Stimulated activated CD4-positive, alpha-beta T cell treated with anti-CD3 and anti-CD28 coated beads, Interleukin-4, amount 100 ng/mL, for 4 hours (primary cell): ENCODE measurements around the gene SP3.
A peak's percentile ranks its signal among the peaks of the same experiment; 100 is the strongest.

Experiments
- DNase-seq, 2 experiments: peaks; one replicate each; pipeline ENCODE4 v3.0.0-alpha.2; 2020

Gene SP3

DNA sequence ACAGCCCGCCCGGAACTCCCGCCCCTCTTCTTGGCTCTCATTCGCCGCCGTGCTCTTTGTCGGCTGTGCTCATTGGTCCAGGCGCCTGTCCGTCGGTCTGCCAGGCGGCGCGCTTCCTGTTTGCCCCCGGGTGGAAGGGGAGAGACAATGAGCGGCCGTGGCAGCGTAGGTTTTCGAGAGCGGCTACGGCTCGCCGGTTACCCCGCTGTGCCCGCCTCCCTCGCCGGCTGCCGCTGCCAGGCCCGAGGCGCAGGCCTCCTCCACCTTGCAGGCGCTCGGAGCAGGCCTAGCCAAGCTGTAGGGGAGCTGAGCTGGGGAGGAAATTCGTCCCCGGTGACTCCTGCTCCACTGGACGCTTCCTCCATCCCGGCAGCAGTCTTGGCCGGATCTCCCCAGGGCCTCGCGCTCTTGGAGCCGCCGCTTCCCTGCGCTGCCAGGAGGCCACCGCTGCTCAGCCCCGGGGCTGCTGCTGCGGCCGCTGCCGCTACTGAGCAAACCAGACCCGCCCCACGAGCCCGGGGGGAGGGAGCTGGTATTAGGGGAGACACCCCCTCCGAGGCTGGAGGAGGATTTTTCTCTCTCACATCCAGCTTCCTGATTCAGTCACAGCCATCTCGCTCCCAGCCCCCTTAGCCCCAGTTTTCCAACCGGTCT, at the start of gene SP3:
Gene SP3 (minus strand): TSS at position 2 of the 654 bp plus-strand sequence. CDS start 202 bp downstream, outside the sequence.
- peak; percentile 94 for DNase-seq

DNA sequence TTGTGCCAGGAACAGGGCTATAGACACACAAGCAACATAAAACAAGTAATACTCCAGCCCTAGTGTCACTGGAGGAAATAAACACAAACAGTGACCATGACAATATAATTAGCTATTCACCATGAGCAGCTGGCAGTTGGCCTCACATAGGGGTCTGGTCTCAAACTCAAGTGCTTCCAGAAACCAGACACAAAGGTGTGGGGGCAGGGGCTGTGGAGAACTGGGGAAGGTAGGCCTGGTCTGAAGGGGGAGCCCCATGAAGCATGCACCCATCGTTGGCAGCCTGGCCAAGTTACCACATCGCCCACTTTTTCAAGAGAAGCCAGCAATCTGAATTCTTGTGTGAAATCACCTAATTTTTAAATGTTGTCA, 49.5 kb upstream of the SP3 start:
- DNase-seq = no peak

DNA sequence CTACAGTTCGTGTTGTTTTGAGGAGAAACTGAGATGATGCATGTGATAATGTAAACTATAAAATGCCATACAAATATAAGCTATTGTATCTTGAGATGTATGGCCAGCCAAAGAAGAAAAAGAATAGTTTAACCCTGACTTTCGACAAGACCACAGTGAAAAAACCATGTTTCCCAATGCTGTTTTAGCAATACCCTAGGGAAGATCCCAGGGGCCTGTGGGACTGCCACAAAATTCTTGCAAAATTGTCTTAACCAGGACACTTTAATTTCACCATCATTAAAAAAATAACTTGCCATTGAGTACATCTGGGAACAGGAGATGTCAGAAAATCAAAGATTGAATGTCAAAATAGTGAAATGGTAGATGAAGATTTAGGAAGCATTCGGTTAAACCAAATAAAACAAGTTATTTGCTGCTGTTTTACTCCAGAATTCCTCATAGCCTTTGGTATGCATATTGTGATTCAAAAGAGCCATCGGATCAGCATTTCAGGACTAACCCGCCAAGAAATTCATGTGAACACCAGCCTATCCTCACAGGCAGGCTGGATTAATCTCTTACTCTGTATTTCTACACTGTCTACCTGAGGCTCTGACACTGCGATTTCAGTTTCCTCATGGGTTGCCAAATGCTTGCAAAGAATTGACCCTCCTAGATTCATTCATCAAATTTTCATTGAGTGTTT, 49.0 kb upstream of the SP3 start:
- DNase-seq = no peak

DNA sequence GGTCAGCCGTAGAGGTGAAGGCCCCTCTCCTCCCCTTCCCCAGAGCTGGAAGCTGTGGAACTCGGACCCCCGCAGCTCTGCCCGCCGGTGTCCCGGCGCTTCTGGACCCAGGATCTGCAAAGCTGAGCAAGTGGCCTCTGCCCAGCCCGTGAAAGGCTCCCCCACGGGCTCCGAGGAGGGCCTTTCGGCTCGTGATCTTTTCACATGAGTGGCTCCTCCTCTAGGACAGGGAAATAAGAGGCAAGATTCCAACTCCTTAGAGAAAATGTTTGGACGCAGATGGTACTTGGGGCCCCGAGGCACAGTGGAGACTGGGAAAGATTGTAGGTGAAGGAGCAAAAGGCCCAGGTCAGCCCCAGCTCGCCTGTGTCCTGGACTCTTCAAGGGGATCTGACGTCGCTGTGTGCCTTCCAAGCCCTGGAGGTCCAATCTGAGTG, 48.2 kb upstream of the SP3 start:
- DNase-seq = no peak

DNA sequence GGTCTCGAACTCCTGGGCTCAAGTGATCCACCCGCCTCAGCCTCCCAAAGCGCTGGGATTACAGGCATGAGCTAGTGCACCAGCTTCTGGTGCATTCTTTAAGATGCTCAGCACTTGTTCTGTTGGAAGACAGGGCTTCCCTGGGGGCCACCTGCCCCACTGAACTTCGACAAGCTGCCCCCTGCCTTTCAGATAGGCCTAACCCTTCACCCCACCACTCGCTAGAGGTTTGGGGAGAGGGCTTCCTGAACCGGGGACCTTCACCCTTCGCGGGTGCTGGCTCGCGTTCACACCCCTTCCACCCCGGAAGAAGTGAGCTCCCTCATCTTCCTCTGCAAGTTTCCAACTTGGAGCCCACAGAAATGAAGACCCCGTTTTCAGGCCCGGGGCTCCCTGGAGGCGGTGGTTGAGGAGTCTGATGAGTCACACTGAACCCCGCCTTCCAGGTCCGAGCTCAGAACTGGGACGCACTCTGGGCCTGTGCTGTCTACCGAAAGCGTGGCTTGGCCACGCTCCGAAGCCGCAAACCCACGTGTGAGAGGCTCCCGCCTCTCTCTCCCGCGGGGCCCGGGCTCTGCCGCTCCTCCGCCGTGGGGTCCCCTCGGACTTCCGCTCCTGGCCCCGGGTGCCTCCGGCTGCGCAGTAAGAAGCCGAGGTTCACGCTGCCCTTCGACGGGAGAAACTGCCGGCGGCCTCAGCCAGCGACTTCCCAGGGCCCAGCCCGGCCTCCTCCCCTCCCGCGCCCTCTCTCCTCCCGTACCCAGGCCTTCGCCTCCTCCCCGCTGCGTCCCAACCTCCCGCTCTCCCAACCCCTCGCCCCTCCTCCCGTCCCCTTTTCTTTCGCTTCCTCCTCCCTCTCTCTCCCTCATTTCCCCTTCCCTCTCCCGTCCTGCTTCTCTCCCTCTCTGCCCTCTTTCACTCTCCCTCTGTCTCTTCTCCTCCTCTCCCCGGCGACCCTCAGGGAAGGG, 47.5 kb upstream of the SP3 start:
- peak; percentile 16 to 40 for DNase-seq

DNA sequence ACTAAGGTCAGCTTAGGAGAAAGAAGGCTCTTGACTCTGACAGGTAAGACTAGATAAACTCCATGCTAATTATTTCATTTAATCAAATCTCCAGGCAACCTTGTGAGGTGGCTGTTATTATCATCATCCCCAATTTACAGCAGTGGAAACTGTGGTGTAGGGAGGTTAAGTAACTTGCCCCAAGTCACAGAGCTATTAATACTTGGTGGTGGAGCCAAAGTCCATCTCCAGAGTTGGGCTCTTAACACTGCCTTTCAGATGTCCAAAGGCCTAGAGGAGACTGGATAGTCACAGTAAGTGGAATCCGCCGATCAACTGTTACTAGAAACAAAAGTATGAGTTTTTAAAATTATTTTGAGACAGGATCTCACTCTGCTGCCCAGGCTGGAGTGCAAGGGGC, 46.6 kb upstream of the SP3 start:
- no peak for DNase-seq

DNA sequence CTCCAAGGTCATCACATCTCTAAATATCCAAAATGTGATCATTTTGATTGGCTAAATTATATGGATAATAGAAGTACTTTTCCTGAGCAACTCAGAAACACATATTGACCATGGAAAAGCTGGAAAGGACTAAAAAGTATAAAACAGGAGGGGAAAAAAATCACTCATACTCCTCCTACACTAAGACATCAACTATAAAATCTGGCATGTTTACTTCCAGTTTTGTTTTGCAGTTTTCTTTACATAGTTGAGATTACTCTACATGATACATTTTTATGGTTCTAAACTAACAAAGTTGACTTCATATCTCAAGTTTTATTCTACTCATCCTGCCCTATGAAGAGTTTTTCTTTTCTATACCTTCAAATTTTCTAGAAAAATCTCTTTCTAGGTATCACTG, 46.0 kb upstream of the SP3 start:
- DNase-seq = no peak

DNA sequence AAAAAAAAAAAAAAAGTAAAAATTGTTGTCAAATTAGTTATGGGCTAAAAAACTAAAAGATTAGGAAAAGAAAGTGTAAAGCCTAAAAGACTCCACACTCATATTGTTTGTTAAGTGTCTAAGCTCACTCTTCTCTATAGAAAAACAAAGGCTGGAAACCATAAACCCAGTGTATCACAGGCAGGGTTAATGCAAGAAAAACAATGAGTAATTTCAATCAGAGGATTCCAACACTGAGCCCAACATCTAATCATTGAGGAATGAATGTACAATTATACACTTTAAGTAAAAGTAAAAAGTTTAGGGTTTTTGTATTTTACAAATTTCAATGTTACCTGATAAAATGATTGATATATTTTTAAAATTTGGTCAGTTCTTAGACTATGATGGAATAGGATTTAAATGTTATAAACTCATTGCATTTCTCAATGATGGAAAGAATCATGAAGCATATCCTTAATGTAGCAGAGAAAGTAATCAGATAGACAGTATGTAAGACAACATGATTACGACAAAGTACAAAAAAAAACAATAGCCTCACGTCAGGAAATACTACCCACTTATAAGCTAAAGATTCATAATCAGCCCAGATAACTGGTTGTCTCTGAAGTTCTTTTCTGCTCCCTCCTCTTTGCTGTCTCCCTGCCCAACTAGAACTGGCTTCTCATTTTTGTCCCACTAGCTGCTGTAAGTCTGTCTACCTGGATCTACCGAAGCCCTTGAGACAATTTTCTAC, 44.5 kb upstream of the SP3 start:
- no peak for DNase-seq

DNA sequence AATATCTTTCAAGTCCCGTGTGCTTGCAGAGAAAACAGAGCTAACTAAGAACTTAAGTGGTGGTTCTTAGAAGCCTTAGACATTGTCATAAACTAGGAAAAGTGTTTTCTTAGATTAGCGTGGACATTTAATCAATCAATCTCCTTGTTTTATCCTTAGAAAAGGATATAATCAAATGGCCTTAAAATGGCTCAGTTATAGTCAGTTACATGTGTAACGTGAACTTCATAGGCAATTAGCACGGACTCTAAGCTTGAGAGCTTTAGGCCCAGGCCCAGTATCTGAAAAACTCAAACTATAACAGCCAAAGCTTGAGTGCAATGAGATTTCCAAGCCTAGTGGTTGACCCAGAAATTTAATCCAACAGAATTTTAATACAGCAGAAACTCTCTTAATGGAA, 43.5 kb upstream of the SP3 start:
- no peak for DNase-seq

DNA sequence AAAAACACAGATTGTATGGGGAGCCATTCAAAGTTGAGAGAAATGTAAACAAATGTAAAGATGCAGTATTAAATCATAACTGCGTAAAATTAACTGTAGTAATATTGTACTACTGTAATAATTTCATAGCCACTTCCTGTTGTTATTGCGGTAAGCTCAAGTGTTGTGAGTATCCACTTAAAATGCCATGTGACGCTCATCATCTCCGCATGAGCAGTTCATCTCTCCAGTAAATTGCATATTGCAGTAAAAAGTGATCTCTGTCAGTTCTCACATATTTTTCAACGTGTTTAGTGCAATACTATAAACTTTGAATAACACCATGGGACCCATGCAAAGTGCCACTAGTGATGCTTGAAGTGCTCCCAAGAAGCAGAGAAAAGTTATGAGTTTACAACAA, 41.8 kb upstream of the SP3 start:
- DNase-seq = no peak

DNA sequence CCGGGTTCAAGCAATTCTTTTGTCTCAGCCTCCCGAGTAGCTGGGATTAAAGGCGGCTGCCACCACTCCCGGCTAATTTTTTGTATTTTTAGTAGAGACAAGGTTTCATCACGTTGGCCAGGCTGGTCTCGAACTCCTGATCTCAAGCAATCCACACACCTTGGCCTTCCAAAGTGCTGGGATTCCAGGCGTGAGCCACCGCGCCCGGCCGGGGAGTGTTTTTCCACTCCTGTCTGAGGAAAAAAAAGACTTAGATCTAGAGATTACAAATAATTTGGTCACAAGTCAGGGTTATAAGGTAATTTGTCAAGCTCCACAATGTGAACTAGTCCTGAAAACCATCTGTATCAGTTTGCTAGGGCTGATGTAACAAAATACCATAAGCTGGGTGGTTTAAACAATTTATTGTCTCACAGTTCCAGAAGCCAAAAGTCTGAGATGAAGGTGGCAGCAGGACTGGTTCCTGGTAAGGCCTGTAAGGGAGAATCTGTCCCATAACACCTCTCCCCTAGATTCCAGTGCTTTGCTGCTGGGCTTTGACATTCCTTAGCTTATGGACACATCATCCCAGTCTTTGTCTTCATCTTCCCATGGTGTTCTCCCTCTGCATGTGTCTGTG, 40.7 kb upstream of the SP3 start:
- DNase-seq = no peak

DNA sequence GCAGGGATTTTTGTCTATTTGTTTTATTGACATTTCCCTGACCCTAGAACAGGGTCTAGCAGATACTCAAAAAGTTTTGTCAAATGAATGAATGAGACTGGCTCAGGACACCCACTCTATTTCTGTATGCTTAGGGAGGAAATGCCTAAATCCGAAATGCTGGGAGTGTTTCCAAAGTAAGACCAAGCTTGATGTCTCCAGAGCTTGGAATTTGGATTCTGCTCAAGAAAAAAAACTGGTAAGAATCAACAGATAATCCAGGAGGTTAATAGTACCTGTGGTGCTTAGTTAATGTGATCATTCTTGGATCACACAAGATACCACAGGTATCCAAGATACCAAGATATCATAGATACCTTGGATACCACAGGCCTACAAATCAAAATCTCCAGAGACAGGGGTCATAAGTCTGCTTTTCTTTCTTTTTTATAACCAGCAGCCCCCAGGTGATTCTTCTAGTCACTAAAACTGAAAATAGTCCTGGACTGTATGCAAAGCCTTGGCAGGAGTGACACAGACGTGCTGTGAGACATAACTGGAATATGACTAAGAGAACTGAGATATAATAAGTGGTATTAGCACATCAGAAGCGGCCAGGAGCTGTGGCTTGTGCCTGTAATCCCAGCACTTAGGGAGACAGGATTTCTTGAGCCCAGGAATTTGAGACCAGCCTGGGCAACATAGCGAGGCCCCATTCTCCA, 39.9 kb upstream of the SP3 start:
- no peak for DNase-seq

DNA sequence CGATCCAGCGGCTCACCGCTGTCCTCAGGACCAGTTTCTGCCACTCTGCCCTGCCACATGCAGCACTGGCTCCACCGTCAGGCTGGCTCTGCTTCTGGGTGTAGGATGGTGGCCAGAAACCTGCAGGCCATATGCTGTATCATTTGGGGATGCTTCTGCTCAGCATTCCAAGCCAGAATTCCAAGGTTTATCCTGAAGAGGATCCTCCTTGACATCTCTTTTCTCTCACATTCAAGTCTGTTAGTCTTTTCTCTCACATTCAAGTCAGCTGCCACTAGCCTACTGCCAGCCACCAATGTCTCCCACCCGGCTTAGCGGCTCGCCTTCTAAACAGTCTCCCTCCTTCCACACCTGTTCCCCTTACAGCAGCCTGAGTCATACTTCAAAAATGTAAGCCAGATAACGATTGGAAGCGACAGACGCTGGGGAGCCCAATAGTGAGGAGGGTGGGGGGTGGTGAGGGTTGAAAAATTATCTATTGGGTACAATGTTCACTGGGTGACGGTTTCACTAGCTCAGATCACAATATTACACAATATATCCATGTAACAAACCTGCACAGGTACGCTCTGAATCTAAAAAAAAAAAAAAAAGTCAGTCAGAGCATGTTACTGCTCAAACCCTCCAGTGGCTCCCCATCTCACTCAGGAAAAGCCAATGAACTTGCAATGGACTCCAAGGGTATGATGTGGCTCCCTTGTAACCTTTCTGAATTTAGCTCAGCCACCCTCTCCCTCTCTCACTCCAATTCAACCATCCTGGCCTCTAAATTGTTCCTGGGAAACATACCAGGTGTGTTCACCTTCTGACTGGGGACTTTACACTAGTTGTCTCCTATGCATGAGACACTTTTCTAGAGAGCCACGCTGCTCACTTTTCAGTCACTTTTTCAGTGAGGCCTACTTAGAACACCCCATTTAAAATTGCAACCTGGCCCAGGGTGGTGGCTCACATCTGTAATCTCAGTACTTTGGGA, 38.8 kb upstream of the SP3 start:
- no peak for DNase-seq

DNA sequence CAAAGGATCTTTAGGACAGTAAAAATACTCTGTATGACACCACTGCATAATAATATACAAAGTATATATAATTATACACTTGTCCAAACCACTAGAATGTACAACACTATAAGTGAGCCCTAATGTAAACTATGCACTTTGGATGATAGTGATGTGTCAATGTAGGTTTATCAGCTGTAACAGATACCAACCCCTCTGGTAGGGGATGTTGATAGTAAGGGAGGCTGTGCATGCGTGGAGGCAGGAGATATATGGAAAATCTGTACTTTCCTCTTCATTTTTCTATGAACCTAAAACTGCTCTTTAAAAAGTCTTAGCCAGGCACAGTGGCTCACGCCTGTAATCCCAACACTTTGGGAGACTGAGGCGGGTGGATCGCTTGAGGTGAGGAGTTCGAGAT, 37.5 kb upstream of the SP3 start:
- DNase-seq = no peak

DNA sequence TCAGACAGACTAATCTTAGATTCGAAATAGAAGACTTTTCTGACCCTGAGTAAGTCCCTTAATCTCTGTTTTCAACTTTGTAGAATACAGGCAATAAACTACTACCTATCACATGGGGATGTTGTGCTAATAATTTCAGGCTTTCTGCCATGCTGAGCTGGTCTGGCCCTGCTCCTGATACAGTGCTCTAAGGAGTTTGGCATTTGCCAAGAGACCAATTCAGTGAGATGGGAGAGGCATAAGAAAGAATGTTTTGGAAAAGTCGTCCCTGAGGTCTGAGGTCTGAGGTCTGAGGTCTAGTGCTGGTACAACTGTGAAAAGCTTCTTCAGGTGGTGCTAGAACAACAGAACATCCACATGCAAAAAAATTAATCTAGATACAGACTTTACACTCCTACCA, 35.9 kb upstream of the SP3 start:
- DNase-seq = no peak

DNA sequence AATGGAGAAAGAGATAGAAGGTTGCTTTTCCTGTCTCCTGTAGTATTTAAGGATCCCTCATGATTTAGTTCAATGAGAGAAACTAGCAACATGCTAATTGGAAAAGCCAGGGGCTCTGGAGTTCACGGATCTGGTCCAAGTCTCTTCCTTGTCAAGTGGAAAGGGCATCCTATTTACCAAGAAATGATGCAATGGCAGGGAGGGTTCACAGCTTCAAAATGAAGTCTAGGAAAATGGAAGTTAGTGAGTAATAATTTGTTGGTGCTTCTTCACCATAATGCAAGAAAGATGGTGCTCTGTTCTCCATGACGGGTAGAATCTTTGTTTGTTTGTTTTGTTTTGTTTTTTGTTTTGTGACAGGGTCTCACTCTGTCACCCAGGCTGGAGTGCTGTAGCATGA, 34.6 kb upstream of the SP3 start:
- DNase-seq = no peak

DNA sequence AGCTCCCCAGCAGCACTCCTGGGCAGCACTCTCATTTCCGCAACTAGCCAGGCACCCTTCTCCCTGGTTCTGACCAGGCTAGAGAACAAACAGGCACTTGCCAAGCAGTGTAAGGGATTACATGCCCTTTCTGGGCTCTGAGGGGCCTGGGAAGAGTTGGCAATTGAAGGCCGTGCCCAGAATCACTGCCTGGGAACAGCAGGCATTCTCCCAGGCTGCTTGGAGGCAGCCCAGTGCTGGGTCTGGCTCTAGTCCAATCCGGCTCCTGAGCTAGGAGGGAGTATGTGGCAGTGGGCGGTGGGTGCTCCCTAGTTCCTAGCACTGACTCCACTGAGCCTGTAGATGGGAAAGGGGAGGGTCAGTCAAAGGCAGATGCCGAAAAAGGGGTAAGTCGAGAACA, 34.1 kb upstream of the SP3 start:
- no peak for DNase-seq

DNA sequence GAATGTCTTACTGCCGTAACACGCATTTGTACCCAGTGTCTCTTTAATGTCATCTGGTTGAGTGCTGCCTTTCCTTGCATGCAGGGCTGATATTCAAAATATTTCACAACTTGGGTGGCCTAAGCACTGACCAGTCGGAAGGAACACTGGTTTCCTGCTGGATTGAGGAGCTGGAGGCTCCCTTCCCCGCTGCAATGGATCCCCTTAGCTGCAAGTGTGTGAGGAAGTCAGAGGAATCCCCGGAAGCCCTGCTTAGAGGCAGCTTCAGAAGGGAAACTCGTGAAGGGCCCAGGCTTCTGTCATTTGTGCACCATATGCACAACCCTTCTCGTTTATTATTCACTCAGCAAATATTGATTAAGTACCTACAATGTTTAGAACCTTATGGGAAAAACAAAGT, 33.2 kb upstream of the SP3 start:
- DNase-seq = no peak

DNA sequence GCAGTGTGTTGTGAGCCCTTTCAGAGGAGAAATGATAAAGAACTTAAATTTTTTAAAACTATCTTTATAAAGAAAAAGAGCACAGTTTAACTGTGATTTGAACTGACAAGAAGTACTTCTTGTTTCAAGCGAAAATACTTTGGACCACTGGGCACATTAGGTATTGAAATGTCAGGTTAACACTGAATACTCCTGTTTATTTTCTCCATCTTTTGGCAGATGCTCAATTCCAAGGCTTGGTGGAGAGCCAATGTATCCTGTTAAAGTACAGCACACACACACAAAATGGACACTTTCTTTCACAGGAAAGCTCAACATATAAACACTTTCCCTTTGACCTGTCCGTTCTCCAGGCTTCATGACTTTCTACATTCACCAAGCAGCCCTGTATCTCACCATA, 32.6 kb upstream of the SP3 start:
- DNase-seq = no peak

DNA sequence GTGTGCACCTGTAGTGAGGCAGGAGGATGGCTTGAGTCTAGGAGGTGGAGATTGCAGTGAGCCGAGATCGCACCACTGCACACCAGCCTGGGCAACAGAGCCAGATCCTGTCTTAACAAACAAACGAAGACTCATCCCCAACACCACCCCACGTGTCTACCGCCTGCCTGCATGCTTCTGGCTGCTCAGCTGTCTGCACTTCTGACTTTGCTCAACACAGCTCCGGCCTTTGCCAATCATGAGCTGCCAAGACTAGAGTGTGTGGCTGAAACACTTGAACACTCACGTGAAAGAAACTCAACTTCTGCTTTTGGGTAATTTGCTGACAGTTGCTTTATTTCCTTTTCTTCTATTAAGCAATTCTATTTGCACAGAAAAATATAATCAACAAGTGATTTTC, 32.1 kb upstream of the SP3 start:
- no peak for DNase-seq

DNA sequence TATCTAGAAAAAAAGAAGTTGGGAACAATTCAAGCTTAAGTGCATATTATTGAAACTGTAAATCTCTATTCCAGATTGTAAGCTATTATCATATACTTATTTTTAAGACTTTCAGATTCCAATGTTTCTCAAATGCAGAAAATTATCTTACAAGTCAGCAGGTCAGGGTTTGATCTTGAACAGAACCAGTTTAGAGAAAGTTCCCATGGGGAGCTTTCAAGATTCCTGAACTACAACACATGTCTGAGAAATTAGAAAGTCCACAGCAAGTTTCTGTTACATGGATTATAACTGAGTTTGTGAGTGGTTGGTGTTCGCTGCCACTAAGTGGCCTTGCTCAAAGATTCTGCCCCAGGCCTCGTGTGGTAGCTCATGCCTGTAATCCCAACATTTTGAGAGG, 31.6 kb upstream of the SP3 start:
- DNase-seq = no peak
